Measurements from ENCODE around the gene SLC15A2.

The SLC15A2 gene

GRCh38 chr3:121941592-121941991 is 47.4 kb downstream of the SLC15A2 start:
- Histone ChIP-seq H3K27me3 (ENCODE audit: control insufficient read depth, insufficient read depth, low read length) (no peaks in the 10 kb centered on the region), H3K27ac (ENCODE audit: low read depth, low read length) (no peak overlapping the region), H3K36me3 (ENCODE audit: control insufficient read depth, insufficient read depth, low read length) (no peaks in the 10 kb centered on the region), H3K9ac (ENCODE audit: low read length) (no peak overlapping the region), H3K4me1 (ENCODE audit: control insufficient read depth, insufficient read depth, low read length) (no peaks in the 10 kb centered on the region), H3K4me3 (ENCODE audit: low read length) (no peak overlapping the region)

GRCh38 chr3:121942116-121942786 is 48.0 kb downstream of the SLC15A2 start:
- H3K27ac ChIP-seq (ENCODE audit: low read depth, low read length) = no peak overlapping the region
- H3K4me3 ChIP-seq (ENCODE audit: low read length) = no peak overlapping the region

GRCh38 chr3:121943431-121943830 is 49.2 kb downstream of the SLC15A2 start:
- H3K27me3 ChIP-seq (ENCODE audit: control insufficient read depth, insufficient read depth, low read length) = no peaks in the 10 kb centered on the region
- H3K9ac ChIP-seq (ENCODE audit: low read length) = no peak overlapping the region
- H3K4me1 ChIP-seq (ENCODE audit: control insufficient read depth, insufficient read depth, low read length) = no peaks in the 10 kb centered on the region
- no peak overlapping the region for H3K4me3 ChIP-seq (ENCODE audit: low read length)
- H3K36me3 ChIP-seq (ENCODE audit: control insufficient read depth, insufficient read depth, low read length) = no peaks in the 10 kb centered on the region
- H3K27ac ChIP-seq (ENCODE audit: low read depth, low read length) = no peak overlapping the region

More at GRCh38 chr3:121942116-121942786, 48.0 kb downstream of the SLC15A2 start:
- H3K27me3 ChIP-seq (ENCODE audit: control insufficient read depth, insufficient read depth, low read length) = no peaks in the 10 kb centered on the region
- H3K9ac ChIP-seq (ENCODE audit: low read length) = no peak overlapping the region
- H3K4me1 ChIP-seq (ENCODE audit: control insufficient read depth, insufficient read depth, low read length) = no peaks in the 10 kb centered on the region
- no peaks in the 10 kb centered on the region for H3K36me3 ChIP-seq (ENCODE audit: control insufficient read depth, insufficient read depth, low read length)

GRCh38 chr3:121948641-121949040 is 54.4 kb downstream of the SLC15A2 start:
- no peak overlapping the region for H3K4me3 ChIP-seq (ENCODE audit: low read length)
- no peak overlapping the region for H3K27ac ChIP-seq (ENCODE audit: low read depth, low read length)
- H3K9ac ChIP-seq (ENCODE audit: low read length) = no peak overlapping the region
- H3K36me3 ChIP-seq (ENCODE audit: control insufficient read depth, insufficient read depth, low read length) = no peaks in the 10 kb centered on the region
- H3K27me3 ChIP-seq (ENCODE audit: control insufficient read depth, insufficient read depth, low read length) = no peaks in the 10 kb centered on the region
- no peaks in the 10 kb centered on the region for H3K4me1 ChIP-seq (ENCODE audit: control insufficient read depth, insufficient read depth, low read length)

GRCh38 chr3:121951291-121951919 is 57.2 kb downstream of the SLC15A2 start:
- H3K4me3 ChIP-seq (ENCODE audit: low read length) = no peak overlapping the region

GRCh38 chr3:121956363-121956762 is 62.2 kb downstream of the SLC15A2 start:
- Histone ChIP-seq H3K4me3 (ENCODE audit: low read length) (no peak overlapping the region), H3K27ac (ENCODE audit: low read depth, low read length) (no peak overlapping the region), H3K9ac (ENCODE audit: low read length) (no peak overlapping the region), H3K4me1 (ENCODE audit: control insufficient read depth, insufficient read depth, low read length) (no peaks in the 10 kb centered on the region), H3K27me3 (ENCODE audit: control insufficient read depth, insufficient read depth, low read length) (no peaks in the 10 kb centered on the region), H3K36me3 (ENCODE audit: control insufficient read depth, insufficient read depth, low read length) (no peaks in the 10 kb centered on the region)

More at GRCh38 chr3:121951291-121951919, 57.2 kb downstream of the SLC15A2 start:
- Histone ChIP-seq H3K27ac (ENCODE audit: low read depth, low read length) (no peak overlapping the region), H3K9ac (ENCODE audit: low read length) (no peak overlapping the region), H3K4me1 (ENCODE audit: control insufficient read depth, insufficient read depth, low read length) (no peaks in the 10 kb centered on the region), H3K27me3 (ENCODE audit: control insufficient read depth, insufficient read depth, low read length) (no peaks in the 10 kb centered on the region), H3K36me3 (ENCODE audit: control insufficient read depth, insufficient read depth, low read length) (no peaks in the 10 kb centered on the region)

GRCh38 chr3:121957674-121958415 is 63.6 kb downstream of the SLC15A2 start:
- Histone ChIP-seq H3K27me3 (ENCODE audit: control insufficient read depth, insufficient read depth, low read length) (no peaks in the 10 kb centered on the region), H3K4me3 (ENCODE audit: low read length) (no peak overlapping the region), H3K4me1 (ENCODE audit: control insufficient read depth, insufficient read depth, low read length) (no peaks in the 10 kb centered on the region), H3K36me3 (ENCODE audit: control insufficient read depth, insufficient read depth, low read length) (no peaks in the 10 kb centered on the region), H3K27ac (ENCODE audit: low read depth, low read length) (no peak overlapping the region), H3K9ac (ENCODE audit: low read length) (no peak overlapping the region)

- Histone ChIP-seq H3K4me1 (ENCODE audit: control insufficient read depth, insufficient read depth, low read length) (no peaks in the 10 kb centered on the region), H3K9ac (ENCODE audit: low read length) (no peak overlapping the region), H3K36me3 (ENCODE audit: control insufficient read depth, insufficient read depth, low read length) (no peaks in the 10 kb centered on the region), H3K27me3 (ENCODE audit: control insufficient read depth, insufficient read depth, low read length) (no peaks in the 10 kb centered on the region), H3K27ac (ENCODE audit: low read depth, low read length) (no peak overlapping the region), H3K4me3 (ENCODE audit: low read length) (no peak overlapping the region)
These were observed 64.6 kb downstream of the SLC15A2 start for GRCh38 chr3:121958801-121959200.

GRCh38 chr3:121961283-121961682 is 67.1 kb downstream of the SLC15A2 start:
- no peak overlapping the region for H3K27ac ChIP-seq (ENCODE audit: low read depth, low read length)
- H3K4me3 ChIP-seq (ENCODE audit: low read length) = no peak overlapping the region
- no peak overlapping the region for H3K9ac ChIP-seq (ENCODE audit: low read length)
- H3K27me3 ChIP-seq (ENCODE audit: control insufficient read depth, insufficient read depth, low read length) = no peaks in the 10 kb centered on the region
- no peaks in the 10 kb centered on the region for H3K36me3 ChIP-seq (ENCODE audit: control insufficient read depth, insufficient read depth, low read length)
- H3K4me1 ChIP-seq (ENCODE audit: control insufficient read depth, insufficient read depth, low read length) = no peaks in the 10 kb centered on the region

GRCh38 chr3:121962443-121962842 is 68.2 kb downstream of the SLC15A2 start:
- Histone ChIP-seq H3K4me1 (ENCODE audit: control insufficient read depth, insufficient read depth, low read length) (no peaks in the 10 kb centered on the region), H3K27ac (ENCODE audit: low read depth, low read length) (no peak overlapping the region), H3K4me3 (ENCODE audit: low read length) (no peak overlapping the region), H3K27me3 (ENCODE audit: control insufficient read depth, insufficient read depth, low read length) (no peaks in the 10 kb centered on the region), H3K9ac (ENCODE audit: low read length) (no peak overlapping the region), H3K36me3 (ENCODE audit: control insufficient read depth, insufficient read depth, low read length) (no peaks in the 10 kb centered on the region)

GRCh38 chr3:121963608-121964007 is 69.4 kb downstream of the SLC15A2 start:
- Histone ChIP-seq H3K4me3 (ENCODE audit: low read length) (no peak overlapping the region), H3K9ac (ENCODE audit: low read length) (no peak overlapping the region), H3K27ac (ENCODE audit: low read depth, low read length) (no peak overlapping the region), H3K27me3 (ENCODE audit: control insufficient read depth, insufficient read depth, low read length) (no peaks in the 10 kb centered on the region), H3K36me3 (ENCODE audit: control insufficient read depth, insufficient read depth, low read length) (no peaks in the 10 kb centered on the region), H3K4me1 (ENCODE audit: control insufficient read depth, insufficient read depth, low read length) (no peaks in the 10 kb centered on the region)

- Histone ChIP-seq H3K4me1 (ENCODE audit: control insufficient read depth, insufficient read depth, low read length) (no peaks in the 10 kb centered on the region), H3K4me3 (ENCODE audit: low read length) (no peak overlapping the region), H3K9ac (ENCODE audit: low read length) (no peak overlapping the region), H3K36me3 (ENCODE audit: control insufficient read depth, insufficient read depth, low read length) (no peaks in the 10 kb centered on the region), H3K27me3 (ENCODE audit: control insufficient read depth, insufficient read depth, low read length) (no peaks in the 10 kb centered on the region), H3K27ac (ENCODE audit: low read depth, low read length) (no peak overlapping the region)
These were observed 75.4 kb downstream of the SLC15A2 start for GRCh38 chr3:121969631-121970030.
